CD14-positive monocyte (primary cell): ENCODE measurements around the gene PROS1. TPM values are rescaled to one million over a fixed set of nuclear protein-coding genes. Genes with fewer than 3 reads are reported as not detected.
A peak's percentile ranks its signal among the peaks of the same experiment; 100 is the strongest.
"Not testable (repeated sequence)": the region's sequence is repeated elsewhere in the genome, so short reads cannot be mapped to it uniquely, and the experiment has no call there.

ENCODE experiments used
- DNase-seq, 3 donors: peaks; one replicate each; pipeline ENCODE4 v3.0.0-alpha.2; 2011 to 2022
- H2AFZ ChIP-seq: 2 replicates; pipeline ENCODE4 v1.6.0; 2012; ENCODE audit warnings: mild to moderate bottlenecking, low read depth, low read length, inconsistent platforms; ENCODE audit not compliant: insufficient read depth, poor library complexity, severe bottlenecking
- H3K27ac ChIP-seq, 2 donors: 1 replicate in 1 of 2; 2 replicates in 1 of 2; pipeline ENCODE4 v1.5.1; 2012 to 2013; ENCODE audit warnings: low read length in 2 of 2, control low read depth in 1 of 2, inconsistent platforms in 1 of 2, low read depth in 1 of 2, mild to moderate bottlenecking in 1 of 2
- H3K27me3 ChIP-seq, 2 donors: one replicate each; pipeline versions ENCODE4 v1.6.0 to v1.6.1; 2011 to 2013; ENCODE audit warnings: low read length in 2 of 2; ENCODE audit not compliant: control insufficient read depth in 2 of 2, insufficient read depth in 2 of 2
- H3K36me3 ChIP-seq, 2 donors: replicated peaks in 1 of 2; 1 replicate in 1 of 2; 2 replicates in 1 of 2; pipeline versions ENCODE4 v1.5.1 to v1.6.1; 2012 to 2013; ENCODE audit warnings: low read length in 2 of 2, control low read depth in 1 of 2, inconsistent platforms in 1 of 2, mild to moderate bottlenecking in 1 of 2; ENCODE audit not compliant: insufficient read depth in 2 of 2, control insufficient read depth in 1 of 2
- H3K4me1 ChIP-seq, 2 donors: 1 replicate in 1 of 2; 2 replicates in 1 of 2; pipeline versions ENCODE4 v1.5.1 to v1.6.1; 2012 to 2013; ENCODE audit warnings: low read length in 2 of 2, control low read depth in 1 of 2, inconsistent platforms in 1 of 2, mild to moderate bottlenecking in 1 of 2, moderate library complexity in 1 of 2; ENCODE audit not compliant: insufficient read depth in 2 of 2, control insufficient read depth in 1 of 2
- H3K4me2 ChIP-seq: replicated peaks from 2 replicates; pipeline ENCODE3; 2012; ENCODE audit warnings: low read length, moderate library complexity, mild to moderate bottlenecking; ENCODE audit not compliant: poor library complexity, severe bottlenecking; ENCODE audit errors: extremely low read depth
- H3K4me3 ChIP-seq, 3 experiments: fragments of 200-600 bp in 1 of 3; sonication (generic) in 1 of 3; replicated peaks in 1 of 3; 1 replicate in 2 of 3; 2 replicates in 1 of 3; pipeline ENCODE4 v1.5.1; 2011 to 2013; ENCODE audit warnings: low read length in 3 of 3, mild to moderate bottlenecking in 3 of 3, control low read depth in 2 of 3, low read depth in 2 of 3, inconsistent platforms in 1 of 3, moderate library complexity in 1 of 3
- H3K79me2 ChIP-seq: 2 replicates; pipeline ENCODE4 v1.6.0; 2012; ENCODE audit warnings: mild to moderate bottlenecking, control low read depth, inconsistent platforms, low read length, moderate library complexity; ENCODE audit not compliant: insufficient read depth
- H3K9ac ChIP-seq: 2 replicates; pipeline ENCODE4 v1.6.0; 2017; ENCODE audit warnings: low read length, mild to moderate bottlenecking; ENCODE audit not compliant: insufficient read depth, poor library complexity, severe bottlenecking
- H3K9me3 ChIP-seq, 2 donors: replicated peaks in 1 of 2; 1 replicate in 1 of 2; 2 replicates in 1 of 2; pipeline versions ENCODE4 v1.5.1 to v1.6.1; 2012 to 2013; ENCODE audit warnings: low read length in 2 of 2, control low read depth in 1 of 2; ENCODE audit not compliant: control insufficient read depth in 1 of 2, insufficient read depth in 1 of 2
- H4K20me1 ChIP-seq: 2 replicates; pipeline ENCODE4 v1.6.0; 2012; ENCODE audit warnings: mild to moderate bottlenecking, low read length, control low read depth, moderate library complexity; ENCODE audit not compliant: insufficient read depth
- H3K27ac Mint-ChIP-seq, 7 donors: one replicate each; pipeline ENCODE4 v1.8.0; 2020; ENCODE audit warnings: mild to moderate bottlenecking in 7 of 7, mixed read lengths in 7 of 7, moderate library complexity in 6 of 7, inconsistent platforms in 2 of 7
- H3K27me3 Mint-ChIP-seq, 3 donors: one replicate each; pipeline ENCODE4 v1.8.0; 2021 to 2022; ENCODE audit warnings: low read depth in 3 of 3, mild to moderate bottlenecking in 3 of 3, mixed read lengths in 3 of 3, moderate library complexity in 3 of 3, inconsistent platforms in 1 of 3
- H3K36me3 Mint-ChIP-seq, 2 donors: one replicate each; pipeline ENCODE4 v1.8.0; 2020; ENCODE audit warnings: mixed read lengths in 2 of 2, inconsistent platforms in 1 of 2, mild to moderate bottlenecking in 1 of 2
- H3K4me1 Mint-ChIP-seq: one replicate; pipeline ENCODE4 v1.8.0; 2020; ENCODE audit warnings: mild to moderate bottlenecking, mixed read lengths
- H3K4me3 Mint-ChIP-seq, 2 donors: one replicate each; pipeline ENCODE4 v1.8.0; 2020; ENCODE audit warnings: mild to moderate bottlenecking in 2 of 2, mixed read lengths in 2 of 2, moderate library complexity in 1 of 2
- H3K9me3 Mint-ChIP-seq, 7 donors: one replicate each; pipeline ENCODE4 v1.8.0; 2020 to 2022; ENCODE audit warnings: mixed read lengths in 7 of 7, mild to moderate bottlenecking in 6 of 7, moderate library complexity in 6 of 7, inconsistent platforms in 2 of 7
- CTCF ChIP-seq: fragments of 200-600 bp; IDR thresholded peaks from one replicate; pipeline ENCODE4 v1.8.0; 2022; ENCODE audit warnings: antibody characterized with exemption, mild to moderate bottlenecking
- WGBS: methylation state at CpG from one replicate; pipeline ENCODE4 v1.1.5; 2013; ENCODE audit warnings: missing lambda C conversion rate; ENCODE audit not compliant: insufficient coverage; 5-methylcytosine and 5-hydroxymethylcytosine counted together
- intact Hi-C, 2 donors: fragments of 100-400 bp; cut with micrococcal nuclease; formaldehyde crosslinking; loops; one replicate each; pipeline versions ENCODE4 v1.15.0 to v1.15.1; 2023
- polyA plus RNA-seq, 3 donors: library from polyadenylated mRNA; depleted of rRNA in 1 of 3; unstranded in 2 of 3; stranded (reverse) in 1 of 3; fragments of 300-500 nt in 2 of 3; fragments of >200 nt in 1 of 3; fragmentation: Illumina TruSeq in 2 of 3; gene quantifications; 1 replicate in 2 of 3; 2 replicates in 1 of 3; pipeline ENCODE4 v1.2.3, GENCODE V29; 2012 to 2021

PROS1 gene
- polyA plus RNA-seq, 3 donors: 0.21 to 0.85 (median 0.58) TPM

DNA sequence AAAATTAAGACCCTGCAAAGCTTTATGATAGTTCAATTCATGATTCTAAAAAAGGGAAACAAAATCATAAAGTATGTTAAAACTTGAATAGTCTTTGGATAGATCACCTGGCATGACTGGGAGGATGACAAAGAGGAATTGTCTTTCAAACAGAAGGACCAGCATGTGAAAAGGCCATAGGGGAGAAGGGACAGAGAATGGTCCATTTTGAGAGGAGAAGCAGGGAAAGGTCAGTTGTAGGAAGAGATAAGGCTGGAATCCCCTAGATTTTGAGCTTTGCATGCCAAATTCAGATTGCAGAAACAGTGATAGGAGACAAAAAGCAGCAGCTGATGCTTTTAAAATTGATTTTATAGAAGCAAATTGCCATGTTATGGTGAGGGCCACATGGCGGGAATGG, 12.7 kb downstream of the PROS1 start:
- H3K27ac Mint-ChIP-seq: peak overlapping the region in 1 of 7 donors; percentile 33
- Histone ChIP-seq H3K4me3 (no peak overlapping the region), H3K36me3 (no peaks in the 10 kb centered on the region), H3K4me2 (no peak overlapping the region), H3K27ac (no peak overlapping the region), H3K9me3 (peaks cover 0 to 15% of the 10 kb centered on the region in 2 donors), H4K20me1 (no peaks in the 10 kb centered on the region), H3K4me1 (no peaks in the 10 kb centered on the region), H3K79me2 (no peaks in the 10 kb centered on the region), H3K27me3 (no peaks in the 10 kb centered on the region), H2AFZ (no peak overlapping the region), H3K9ac (no peak overlapping the region)
- intact Hi-C loops: no loop called here
- peaks cover 6 to 18% (median 9%) of the 10 kb centered on the region in 7 donors for H3K9me3 Mint-ChIP-seq
- peaks cover 0 to 3% (median 0%) of the 10 kb centered on the region in 3 donors for H3K27me3 Mint-ChIP-seq
- no peaks in the 10 kb centered on the region for H3K36me3 Mint-ChIP-seq
- no peak for DNase-seq
- no peak overlapping the region for H3K4me3 Mint-ChIP-seq
- no peaks in the 10 kb centered on the region for H3K4me1 Mint-ChIP-seq
- WGBS: no CpG with 5 or more reads among the region's 1 CpG
- TF ChIP-seq CTCF: no peak

- H3K79me2 ChIP-seq, H4K20me1 ChIP-seq, DNase-seq, H3K36me3 ChIP-seq, intact Hi-C loops, H3K4me1 Mint-ChIP-seq, H3K4me1 ChIP-seq, H3K4me2 ChIP-seq, H3K27ac Mint-ChIP-seq, H3K9ac ChIP-seq, H2AFZ ChIP-seq, H3K36me3 Mint-ChIP-seq, H3K4me3 Mint-ChIP-seq, H3K27me3 Mint-ChIP-seq, H3K27ac ChIP-seq, H3K4me3 ChIP-seq, H3K27me3 ChIP-seq, H3K9me3 ChIP-seq: not testable (repeated sequence)
- WGBS: 97% methylated on average over 6 of the region's 8 CpGs
- H3K9me3 Mint-ChIP-seq: peaks cover 9 to 26% (median 15%) of the 10 kb centered on the region in 7 donors
Measured at GRCh38 chr3:93949958-93950357, 23.7 kb downstream of the PROS1 start.

DNA sequence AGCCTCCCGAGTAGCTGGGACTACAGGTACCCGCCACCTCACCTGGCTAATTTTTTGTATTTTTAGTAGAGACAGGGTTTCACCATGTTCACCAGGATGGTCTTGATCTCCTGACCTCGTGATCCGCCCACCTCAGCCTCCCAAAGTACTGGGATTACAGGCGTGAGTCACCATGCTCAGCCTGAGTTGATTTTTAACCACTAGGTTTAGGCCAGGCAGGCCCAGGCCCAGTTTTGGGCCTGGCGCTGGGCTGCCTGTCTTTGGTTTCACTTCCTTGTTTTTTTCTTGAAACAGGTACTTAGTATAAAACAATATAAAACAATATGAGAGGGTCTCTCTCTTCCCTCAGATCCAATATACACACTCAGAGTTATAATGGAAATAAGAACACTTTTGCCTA, 36.2 kb downstream of the PROS1 start:
- H2AFZ ChIP-seq, H3K9me3 Mint-ChIP-seq, H3K4me1 Mint-ChIP-seq, H4K20me1 ChIP-seq, H3K9ac ChIP-seq, H3K27ac Mint-ChIP-seq, H3K36me3 Mint-ChIP-seq, DNase-seq, H3K36me3 ChIP-seq, H3K27ac ChIP-seq, intact Hi-C loops, H3K4me2 ChIP-seq, H3K27me3 Mint-ChIP-seq, H3K4me3 ChIP-seq, H3K27me3 ChIP-seq, H3K4me3 Mint-ChIP-seq, H3K4me1 ChIP-seq, H3K79me2 ChIP-seq: not testable (repeated sequence)
- WGBS: 96% methylated on average over 3 of the region's 6 CpGs
- H3K9me3 ChIP-seq: peaks cover 10 to 16% of the 10 kb centered on the region in 2 donors
